OCI-M1 (cell line): Measurements from ENCODE around the gene PIK3IP1.

Experiments used
- DNase-seq: peaks from one replicate; lab custom pipeline; 2025; lab: John Stamatoyannopoulos, UW

PIK3IP1 gene

DNA sequence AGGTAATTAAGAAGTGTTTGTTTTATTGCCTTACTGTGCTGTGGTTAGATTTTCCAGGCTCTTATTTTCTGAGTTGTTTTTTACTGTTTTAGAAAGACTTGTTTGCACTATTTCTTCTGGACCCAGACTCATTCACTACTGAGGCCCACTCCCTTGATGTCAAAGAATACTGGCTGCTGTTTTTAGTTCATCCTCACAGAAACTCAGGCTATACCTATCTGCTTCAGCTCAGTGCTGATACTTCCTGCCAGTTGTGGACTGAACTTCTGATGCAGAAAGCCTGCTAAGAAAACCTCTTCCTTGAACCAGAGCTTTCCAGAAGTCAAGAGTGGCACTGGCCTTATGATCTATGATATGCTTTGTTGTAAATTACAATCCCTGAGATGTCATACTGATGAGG, 15.9 kb upstream of the PIK3IP1 start:
- DNase-seq, result no peak

DNA sequence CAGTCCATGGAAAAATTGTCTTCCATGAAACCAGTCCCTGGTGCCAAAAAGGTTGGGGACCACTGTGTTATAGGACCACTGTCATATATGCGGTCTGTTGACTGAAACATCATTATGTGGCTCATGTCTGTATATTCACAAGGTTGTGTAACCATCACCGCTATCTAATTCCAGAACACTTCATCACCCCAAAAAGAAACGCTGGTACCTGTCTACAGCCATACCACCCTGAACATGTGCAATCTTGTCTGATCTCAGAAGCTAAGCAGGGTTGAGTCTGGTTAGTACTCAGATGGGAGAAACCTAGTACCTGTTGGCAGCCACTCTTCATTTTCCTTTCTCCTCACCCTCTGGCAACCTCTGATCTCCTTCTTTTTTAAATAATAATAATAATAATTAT, 12.9 kb upstream of the PIK3IP1 start:
- DNase-seq, result no peak

DNA sequence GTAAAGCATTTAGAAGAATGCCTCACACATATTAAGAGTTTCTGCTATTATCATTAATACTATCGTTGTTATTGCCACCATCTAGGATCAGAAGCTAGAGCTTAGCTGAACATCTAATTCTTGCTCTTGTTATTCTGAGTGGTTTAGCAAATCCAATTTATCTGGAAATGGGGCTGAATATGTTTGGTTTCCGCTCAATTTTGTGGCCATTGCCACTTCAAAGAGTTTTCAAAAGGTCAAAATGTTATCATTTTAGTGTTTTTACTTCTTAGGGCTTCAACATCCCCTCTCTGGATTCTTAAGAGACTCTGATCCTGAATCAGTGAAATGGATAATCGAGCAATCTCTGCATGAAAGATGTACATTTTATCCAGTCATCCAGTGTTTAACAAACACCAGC, 10.2 kb upstream of the PIK3IP1 start:
- DNase-seq, result no peak

DNA sequence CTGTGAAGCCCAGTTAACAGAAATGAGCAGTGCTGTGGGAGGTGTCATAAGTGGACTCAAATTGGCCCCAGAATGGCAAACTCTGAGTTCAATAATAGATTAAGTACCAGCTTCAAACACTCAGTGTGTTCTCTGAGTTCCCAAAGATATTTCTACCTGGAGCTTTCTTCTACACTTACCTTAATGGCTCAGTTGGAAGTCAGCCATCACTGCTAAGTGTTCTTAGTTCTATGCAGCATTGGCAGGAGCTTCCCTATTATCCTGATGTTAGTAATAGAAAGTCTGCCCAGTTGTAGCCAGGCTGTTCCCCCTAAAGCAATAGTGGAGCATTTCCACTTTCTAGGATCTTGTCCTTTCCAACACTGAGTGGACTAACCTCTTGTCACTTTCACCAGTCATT, 9.7 kb upstream of the PIK3IP1 start:
- no peak for DNase-seq

DNA sequence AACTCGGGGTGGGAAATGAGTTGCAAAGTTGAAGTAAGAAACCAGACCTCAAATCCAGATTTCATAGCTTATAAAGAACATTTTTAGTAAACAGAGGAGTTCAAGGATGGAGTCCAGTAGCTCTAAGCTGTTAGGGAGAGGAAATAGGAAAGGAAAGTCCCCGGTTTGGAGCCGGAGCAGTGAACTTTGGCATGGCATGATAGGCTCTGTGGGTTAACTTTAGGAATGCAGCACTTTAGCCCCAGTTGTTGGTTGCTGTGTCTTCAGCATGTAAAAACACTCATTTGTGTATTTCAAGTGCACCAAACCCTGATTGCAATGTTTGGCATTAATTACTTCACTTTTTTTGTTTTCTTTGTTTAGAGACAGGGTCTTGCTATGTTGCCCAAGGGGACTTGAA, 8.6 kb upstream of the PIK3IP1 start:
- DNase-seq, result no peak

DNA sequence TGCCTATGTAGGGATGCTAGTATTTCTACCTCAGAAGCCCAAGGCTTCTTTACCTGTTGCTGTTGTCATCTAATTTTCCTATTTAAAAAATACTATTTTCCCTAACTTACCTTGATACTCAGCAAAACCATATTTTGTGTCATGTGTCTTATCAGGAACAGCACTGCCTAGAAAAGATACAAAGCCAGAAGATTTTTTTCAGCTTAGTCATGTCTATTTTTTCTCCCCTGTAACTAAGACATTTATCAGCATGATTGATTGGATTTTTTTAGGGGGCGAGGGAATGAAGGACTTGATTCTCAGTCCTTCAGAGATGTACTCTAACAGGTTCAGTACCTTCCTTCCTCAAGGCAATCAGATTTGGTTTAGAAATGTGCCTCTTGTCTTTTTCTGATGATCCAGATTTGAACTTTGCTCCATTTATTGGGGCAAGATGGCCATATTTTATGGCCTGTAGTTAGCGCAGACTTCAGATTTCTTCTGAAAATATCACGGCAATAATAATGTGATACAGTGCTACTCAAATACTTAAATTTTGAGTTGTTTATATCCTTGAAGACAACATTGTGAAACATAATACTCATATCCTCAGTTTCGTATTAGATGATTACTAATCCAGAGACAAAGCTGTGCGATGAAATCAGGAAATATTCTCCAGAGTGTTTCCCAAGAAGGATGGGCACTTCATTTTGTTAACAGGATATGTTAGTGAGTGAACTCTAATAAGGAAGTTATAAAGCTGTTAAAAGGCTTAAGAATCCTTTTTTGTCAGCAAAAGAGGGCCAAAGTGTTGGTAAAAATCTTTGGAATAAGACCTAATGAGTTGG, 3.8 kb upstream of the PIK3IP1 start:
- peak; percentile 35 for DNase-seq

DNA sequence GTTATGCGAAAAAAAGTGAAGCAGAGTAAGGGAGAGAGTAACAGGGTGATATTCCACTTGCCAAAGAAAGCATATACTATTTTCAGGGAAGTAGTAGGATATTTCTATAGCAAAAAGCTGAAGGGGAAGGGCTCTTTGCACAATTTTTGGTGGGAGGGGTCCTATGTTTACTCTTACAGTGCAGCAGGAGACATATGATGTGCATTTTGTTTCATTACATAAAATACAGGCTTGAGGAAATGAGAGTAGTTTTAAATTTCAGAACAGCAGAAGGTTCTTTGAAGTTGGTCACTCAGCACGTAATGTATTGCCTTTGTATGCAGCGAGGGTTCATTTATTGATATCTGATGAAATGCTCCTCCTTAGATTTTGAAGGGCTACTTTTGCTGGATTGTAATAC, 3.1 kb upstream of the PIK3IP1 start:
- DNase-seq, result no peak

DNA sequence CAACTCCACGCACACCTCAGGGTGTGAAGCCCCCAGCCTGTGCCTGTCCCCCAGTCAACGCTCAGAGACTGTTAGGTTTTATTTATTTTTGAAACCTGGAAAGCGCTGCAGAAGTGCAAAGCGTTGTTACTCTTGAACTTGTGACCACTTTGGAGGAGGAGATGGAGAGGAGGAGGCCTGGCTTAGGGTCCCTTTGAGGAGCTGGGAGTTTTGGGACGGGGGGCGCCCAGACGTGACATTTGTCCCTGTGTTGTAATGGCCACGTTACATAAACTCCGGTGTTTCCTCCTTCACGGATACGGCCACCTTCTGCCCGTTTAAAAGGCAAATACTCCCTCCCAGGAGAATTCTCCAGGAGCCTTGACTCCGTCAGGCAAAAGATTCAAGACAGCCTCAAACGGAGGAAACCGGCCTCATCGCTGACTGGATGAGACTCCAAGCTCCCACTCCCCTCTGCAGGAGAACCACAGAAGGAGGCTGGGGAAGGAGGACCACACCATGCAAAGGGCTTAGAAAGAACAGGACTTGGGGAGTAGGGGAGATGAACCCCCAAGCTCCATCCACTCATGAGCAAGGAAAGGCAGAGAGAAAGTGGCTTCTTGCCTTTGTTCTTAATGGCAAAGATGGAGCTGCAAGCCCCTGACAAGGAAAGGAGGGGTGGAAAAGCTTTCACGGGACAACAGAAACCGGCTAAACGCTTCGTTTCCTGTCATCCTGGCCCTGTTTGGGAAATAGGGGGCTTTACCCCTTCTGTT, 630 bp downstream of the PIK3IP1 start:
- DNase-seq, result peak; percentile 46

DNA sequence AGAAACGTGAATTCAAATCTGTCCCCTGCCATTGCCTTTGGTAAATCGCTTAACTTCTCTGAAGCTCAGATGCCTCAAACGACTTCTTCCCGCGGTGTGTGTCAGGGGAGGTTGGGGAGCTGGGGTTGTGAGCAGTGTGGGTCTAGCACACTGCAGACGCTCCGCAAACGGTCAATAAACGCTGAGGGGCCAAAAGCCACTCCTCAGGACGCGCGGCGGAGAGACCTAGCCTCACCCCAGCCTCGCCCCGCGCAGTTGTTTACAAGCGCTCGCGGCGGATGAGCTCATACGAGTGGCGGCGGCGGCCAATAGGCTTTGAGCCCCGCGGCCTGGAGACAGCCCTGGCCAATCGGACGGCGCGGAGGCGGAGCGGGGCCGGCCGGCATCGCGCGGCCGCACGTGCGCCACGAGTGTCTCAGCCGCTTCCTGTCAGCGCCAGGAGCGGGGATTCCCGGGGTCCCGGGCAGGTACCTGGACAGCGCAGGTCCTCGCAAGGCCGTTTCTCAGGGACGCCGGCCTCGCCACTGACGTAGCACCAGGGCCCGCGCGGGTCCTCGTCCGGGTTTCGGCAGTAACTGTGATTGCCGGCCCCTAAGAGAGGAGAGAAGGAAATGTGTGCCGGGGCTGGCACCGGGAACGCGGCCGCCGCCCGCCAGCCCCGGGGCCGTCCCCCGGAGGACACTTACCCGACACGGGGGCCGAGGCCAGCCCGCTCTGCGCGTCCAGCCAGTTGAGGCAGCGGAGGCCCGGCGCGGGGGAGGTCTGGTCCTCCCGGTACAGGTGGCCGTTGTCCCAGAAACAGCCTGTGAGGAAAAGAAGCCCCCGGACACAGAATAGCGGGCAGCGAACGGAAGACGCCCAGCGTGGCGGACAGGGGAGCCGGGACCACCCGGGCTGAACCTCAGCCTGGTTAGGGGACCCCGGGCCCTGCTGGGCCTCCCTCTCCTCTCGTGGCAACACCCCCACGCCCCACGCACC, 1.5 kb downstream of the PIK3IP1 start:
- DNase-seq, result peak; percentile 92

DNA sequence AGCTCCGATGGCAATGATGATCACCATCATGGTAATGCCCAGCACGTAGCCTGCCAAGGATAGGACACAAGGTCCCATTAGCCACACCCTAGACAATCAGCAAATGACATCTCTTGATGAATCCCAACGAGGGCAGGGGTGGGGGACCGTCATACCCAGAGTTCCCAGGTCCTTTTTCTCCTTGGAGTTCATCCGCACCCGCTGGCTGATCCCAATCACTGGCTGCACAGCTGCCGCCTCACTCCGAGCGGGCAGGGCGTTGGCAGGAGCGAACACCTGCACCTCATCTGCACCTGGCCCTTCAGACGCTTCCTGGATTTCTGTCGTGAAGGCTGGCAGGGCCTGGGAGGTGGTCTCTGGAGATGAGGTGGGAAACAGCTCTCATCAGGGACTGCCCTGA, 2.9 kb downstream of the PIK3IP1 start:
- no peak for DNase-seq

DNA sequence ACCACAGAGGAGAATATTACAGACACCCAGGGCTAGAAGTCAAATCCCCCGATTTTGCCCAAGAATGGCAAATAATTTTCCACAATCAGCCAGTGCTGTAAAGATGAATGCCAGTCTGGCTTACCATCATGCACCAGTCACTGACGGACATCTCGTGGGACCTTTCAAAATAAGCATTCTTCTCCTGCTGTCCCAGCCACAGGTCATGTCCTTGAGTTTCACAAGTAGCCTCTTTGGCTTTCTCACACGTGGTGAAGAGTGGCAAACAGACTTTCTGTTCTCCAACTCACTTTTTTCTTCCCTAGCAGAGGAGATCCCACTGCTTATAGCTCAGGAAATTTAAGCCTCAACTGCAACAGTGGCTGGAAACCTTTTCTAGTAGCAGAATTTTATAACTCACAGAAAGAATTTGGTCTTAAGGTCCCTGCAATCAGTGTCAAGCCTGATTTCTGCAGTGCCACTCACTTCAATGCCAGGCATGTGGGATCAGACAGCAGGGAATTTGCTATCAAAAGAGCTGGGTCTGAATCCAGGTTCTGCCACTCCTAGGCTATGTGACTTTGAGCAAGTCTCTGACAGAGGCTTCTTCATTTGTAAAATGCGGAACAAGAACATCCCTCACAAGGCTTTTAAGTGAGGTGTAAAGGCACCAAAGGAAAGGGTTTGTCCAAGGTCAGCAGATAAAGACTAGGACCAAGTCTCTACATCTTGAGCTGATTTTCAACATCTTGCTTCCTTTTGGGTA, 3.6 kb downstream of the PIK3IP1 start:
- no peak for DNase-seq

DNA sequence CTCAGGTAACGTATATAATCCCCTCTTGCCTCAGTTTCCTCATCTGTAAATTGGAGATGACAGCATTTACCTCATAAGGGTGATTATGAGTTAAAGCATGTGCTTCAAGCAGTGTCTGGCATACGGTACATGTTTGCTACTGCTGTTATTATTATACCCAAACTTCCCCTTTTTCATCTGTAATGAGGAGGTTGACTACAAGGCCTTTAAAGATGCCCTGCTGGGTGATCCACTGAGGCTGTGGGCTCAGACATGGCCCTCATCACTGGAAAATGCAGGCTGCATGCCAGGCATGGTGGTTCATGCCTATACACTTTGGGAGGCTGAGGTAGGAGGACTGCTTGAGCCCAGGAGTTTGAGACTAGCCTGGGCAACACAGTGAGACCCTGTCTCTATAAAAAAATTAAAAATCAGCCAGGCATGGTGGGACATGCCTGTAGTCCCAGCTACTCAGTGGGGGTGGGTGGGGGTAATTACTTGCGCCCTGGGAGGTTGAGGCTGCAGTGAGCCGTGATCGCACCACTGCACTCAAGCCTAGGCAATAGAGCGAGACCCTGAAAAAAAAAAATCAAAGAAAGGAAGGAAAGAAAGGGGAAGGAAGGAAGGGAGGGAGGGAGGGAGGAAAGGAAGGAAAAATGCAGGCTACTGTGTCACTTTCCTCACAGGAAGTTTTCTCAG, 4.3 kb downstream of the PIK3IP1 start:
- peak; percentile 25 for DNase-seq

DNA sequence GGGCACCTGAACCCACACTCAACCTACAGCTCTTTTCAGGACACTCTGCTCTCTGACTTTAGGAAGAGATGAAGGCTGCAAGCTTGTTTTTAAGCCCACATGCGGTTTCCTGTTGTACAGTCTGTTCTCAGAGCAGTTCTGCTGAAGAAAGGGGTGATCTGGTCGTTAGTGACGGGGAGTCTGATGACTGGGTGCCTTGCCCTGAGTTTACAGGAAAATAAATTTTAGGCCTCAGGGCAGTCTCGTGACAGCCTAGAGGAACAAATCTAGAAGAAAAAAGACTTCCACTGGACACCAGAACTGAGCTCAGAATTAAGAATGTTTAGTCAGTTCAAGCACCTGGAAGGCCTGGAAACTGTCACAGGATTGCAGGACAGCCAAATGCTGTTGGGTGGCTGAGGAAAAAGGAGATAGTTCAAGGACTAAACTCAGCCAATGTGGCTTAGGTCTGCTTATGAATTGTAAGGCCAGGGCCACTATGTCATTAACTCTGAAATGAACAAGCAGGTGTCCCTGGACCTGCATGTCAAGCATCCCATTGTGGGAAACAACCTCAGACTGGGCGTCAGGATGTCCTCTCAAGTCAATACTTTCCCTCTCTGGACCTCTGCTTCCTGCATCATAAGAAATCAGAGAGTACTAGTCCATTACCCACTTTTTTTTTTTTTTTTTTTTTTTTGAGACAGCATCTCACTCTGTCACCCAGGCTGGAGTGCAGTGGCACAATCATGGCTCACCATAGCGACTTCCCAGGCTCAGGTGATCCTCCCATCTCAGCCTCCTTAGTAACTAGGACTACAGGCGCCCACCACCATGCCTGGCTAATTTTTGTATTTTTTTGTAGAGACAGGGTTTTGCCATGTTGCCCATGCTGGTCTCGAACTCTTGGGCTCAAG, 5.7 kb downstream of the PIK3IP1 start:
- no peak for DNase-seq

DNA sequence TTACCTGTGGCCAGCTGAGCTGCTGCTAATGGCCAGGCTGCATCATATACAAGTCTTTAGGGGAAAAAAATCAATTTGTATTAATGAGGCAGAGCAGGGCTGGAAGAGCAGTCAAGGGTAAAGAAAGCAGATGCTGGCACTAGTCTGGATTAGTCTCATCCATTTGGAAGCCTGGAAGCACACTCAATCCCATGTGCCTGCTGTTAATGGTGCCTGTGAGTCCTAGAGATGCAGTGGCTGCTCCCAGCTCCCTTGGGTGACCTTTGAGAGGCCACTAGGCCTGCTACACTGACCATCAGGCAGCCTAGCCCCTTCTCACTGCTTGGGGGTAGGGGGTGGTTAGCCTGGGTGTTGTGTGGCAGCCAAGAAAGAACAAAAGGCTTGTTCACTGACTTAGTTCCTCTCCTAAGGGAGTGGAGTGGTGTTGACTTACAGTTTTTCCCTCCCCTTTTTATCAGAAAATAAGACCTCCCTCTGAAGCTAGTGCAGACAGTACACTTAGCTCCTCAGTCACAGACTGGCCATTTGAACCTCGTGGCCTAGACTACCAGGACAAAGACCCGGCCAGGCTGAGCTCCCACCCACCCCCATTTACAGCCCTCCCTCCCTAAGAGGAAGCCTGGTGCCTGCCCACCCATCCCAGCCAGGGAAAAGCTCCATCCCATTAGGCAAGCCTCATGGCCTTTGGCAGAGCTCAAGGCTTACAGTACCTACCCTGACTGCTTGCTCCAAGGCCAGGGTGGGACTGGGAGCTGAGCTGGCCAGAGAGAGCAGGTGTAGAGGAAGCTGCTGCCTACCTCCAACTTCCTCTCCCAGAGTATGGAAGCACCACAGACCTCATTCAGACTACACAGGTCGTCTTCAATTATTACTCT, 7.8 kb downstream of the PIK3IP1 start:
- DNase-seq, result peak; percentile 30

DNA sequence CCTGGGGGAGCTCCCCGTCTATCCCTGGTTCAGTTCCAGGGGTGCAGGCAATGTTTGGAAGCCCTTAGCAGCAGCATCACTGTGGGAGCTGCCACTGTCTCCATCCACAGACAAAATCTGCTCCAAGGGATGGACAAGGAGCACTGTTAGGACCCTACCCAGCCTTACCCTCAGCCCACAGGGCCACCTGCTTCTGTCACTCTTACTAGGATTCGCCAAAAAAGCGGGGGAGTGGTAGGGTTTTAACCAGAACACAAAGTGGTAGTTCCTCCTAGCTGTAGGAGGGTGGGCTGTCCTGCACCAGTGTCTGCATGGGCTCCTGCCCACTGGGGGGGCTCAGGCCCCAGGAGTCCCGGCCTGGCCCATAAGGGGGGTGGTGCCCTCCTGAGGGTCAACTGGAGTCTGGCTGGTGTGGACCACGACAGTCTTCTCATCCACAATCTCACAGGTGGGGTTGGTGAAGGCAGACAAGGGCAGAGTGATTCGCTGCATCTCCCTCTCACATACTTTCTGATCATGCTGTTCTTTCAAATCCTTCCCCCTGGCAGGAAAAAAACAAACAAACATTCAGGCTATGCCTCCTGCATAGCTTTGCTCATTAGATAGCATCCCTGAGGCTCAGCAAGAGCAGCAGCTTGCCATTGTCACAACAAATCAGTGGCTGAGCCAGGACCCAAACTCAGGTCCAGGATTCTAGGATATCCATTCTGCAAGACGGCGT, 9.4 kb downstream of the PIK3IP1 start:
- no peak for DNase-seq

DNA sequence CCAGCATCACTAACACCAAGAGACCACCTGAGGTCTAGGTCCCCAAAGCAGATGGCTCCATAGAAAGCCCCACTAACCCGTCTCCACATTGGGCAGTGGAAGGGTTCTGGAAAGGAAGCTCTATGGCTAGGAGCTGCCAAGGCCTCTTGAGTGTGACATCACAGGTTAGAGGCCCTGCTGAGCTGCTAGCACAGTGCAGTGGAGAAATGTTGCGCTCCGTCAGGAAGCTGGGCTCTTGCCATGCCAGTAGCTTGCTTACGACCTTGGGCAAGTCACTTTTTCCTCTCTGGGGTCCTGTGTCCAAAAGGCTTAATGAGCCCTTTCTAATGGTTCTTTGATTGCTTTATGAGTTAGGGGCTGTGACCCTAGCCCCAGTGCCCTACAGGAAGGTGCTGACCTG, 10.6 kb downstream of the PIK3IP1 start:
- DNase-seq, result no peak

DNA sequence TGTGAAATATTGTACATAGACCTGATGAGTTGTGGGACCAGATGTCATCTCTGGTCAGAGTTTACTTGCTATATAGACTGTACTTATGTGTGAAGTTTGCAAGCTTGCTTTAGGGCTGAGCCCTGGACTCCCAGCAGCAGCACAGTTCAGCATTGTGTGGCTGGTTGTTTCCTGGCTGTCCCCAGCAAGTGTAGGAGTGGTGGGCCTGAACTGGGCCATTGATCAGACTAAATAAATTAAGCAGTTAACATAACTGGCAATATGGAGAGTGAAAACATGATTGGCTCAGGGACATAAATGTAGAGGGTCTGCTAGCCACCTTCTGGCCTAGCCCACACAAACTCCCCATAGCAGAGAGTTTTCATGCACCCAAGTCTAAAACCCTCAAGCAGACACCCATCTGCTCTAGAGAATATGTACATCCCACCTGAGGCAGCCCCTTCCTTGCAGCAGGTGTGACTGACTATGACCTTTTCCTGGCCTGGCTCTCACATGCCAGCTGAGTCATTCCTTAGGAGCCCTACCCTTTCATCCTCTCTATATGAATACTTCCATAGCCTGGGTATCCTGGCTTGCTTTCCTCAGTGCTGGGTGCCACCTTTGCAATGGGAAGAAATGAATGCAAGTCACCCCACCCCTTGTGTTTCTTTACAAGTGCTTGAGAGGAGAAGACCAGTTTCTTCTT, 12.3 kb downstream of the PIK3IP1 start:
- no peak for DNase-seq

DNA sequence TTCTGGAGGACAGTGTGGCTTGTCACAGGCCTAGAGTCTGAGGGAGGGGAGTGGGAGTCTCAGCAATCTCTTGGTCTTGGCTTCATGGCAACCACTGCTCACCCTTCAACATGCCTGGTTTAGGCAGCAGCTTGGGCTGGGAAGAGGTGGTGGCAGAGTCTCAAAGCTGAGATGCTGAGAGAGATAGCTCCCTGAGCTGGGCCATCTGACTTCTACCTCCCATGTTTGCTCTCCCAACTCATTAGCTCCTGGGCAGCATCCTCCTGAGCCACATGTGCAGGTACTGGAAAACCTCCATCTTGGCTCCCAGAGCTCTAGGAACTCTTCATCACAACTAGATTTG, 13.0 kb downstream of the PIK3IP1 start:
- DNase-seq, result no peak
